Measurements from ENCODE around the gene SCN4B. TPM values are rescaled to one million over a fixed set of nuclear protein-coding genes. Genes with fewer than 3 reads are reported as not detected.

The SCN4B gene
- total and polyA plus RNA-seq, 10 of the 15 experiments (the other 5 are each of a cell fraction or from before 2014, with no cell fraction given) = 0.01 to 0.49 (median 0.04) TPM; not detected in 5

DNA sequence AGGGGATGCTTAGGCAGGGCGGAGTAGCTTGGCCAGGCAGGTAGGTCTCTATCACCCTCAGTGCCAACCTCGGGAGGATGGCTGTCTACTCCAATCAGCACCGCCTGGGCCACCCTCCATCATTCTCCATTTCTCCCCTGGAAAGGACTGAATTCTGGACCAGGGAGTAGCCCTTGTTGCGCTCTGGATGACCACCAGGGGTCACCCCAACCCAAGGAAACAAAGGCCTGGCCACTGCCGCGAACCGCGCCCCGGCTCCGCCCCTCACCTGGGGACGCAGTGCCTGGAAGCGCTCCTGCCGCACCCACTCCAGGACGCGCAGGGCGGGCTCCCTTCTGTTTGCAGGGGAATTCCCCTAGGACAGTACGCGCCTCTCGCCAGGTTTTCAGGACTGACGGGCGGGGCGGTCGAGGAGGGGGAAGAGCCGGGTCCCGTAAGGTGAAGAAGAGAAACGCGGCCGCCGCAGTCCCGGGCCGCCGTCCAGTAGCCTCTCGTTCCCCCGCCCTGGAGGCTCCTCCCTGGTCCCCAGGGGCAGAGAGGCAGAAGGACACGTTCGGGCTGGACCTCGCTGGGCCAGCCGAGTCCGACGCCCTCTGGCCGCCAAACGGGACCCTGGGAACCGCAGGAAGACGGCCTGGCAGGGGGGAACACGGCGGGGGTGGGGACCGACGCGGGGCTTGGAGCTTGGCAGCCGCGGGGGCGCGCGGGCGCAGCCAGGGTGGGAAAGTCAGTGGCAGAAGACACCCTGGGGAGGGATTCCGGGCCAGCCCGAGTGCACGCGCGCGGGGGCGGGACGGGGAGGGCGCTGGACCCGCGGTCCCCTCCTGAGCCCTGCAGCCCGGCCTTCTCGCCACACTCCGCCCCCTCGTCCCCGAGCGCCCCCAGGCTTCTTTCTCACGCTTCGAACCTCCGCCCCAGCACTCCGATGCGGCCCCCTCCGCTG, 7.1 kb downstream of the SCN4B start (continued):
- TF ChIP-seq, protein P1, sequence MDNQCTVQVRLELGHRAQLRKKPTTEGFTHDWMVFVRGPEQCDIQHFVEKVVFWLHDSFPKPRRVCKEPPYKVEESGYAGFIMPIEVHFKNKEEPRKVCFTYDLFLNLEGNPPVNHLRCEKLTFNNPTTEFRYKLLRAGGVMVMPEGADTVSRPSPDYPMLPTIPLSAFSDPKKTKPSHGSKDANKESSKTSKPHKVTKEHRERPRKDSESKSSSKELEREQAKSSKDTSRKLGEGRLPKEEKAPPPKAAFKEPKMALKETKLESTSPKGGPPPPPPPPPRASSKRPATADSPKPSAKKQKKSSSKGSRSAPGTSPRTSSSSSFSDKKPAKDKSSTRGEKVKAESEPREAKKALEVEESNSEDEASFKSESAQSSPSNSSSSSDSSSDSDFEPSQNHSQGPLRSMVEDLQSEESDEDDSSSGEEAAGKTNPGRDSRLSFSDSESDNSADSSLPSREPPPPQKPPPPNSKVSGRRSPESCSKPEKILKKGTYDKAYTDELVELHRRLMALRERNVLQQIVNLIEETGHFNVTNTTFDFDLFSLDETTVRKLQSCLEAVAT (IDR thresholded peaks at IDR 0.05) = no peak
- TF ChIP-seq, protein P2, sequence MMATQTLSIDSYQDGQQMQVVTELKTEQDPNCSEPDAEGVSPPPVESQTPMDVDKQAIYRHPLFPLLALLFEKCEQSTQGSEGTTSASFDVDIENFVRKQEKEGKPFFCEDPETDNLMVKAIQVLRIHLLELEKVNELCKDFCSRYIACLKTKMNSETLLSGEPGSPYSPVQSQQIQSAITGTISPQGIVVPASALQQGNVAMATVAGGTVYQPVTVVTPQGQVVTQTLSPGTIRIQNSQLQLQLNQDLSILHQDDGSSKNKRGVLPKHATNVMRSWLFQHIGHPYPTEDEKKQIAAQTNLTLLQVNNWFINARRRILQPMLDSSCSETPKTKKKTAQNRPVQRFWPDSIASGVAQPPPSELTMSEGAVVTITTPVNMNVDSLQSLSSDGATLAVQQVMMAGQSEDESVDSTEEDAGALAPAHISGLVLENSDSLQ (IDR thresholded peaks at IDR 0.05) = no peak; the same call in 1 of the 2 replicates
- TF ChIP-seq, protein P3, sequence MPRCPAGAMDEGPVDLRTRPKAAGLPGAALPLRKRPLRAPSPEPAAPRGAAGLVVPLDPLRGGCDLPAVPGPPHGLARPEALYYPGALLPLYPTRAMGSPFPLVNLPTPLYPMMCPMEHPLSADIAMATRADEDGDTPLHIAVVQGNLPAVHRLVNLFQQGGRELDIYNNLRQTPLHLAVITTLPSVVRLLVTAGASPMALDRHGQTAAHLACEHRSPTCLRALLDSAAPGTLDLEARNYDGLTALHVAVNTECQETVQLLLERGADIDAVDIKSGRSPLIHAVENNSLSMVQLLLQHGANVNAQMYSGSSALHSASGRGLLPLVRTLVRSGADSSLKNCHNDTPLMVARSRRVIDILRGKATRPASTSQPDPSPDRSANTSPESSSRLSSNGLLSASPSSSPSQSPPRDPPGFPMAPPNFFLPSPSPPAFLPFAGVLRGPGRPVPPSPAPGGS (IDR thresholded peaks at IDR 0.05; ENCODE audit: borderline replicate concordance, insufficient read depth, low read depth, low read length, poor library complexity, severe bottlenecking) = no peak
- TF ChIP-seq EGR1 (IDR thresholded peaks at IDR 0.05; ENCODE audit: borderline replicate concordance in 1 of 2, low read depth in 2 of 2, low read length in 2 of 2) (0 out of 3 replicates have a peak, but pooled peaks of 1 of the 2 experiments have one; percentile 28), RAD21 (IDR thresholded peaks at IDR 0.05; ENCODE audit: insufficient read depth, low read depth, low read length) (peak; percentile 83), NR2C1 (IDR thresholded peaks at IDR 0.05) (no peak), NFXL1 (IDR thresholded peaks at IDR 0.05; ENCODE audit: borderline replicate concordance) (no peak), IRF4 (IDR thresholded peaks at IDR 0.05; ENCODE audit: low read depth, low read length) (no peak), RUNX3 (IDR thresholded peaks at IDR 0.05; ENCODE audit: low read length) (peak; percentile 33; the same call in 1 of the 2 replicates), YBX1 (IDR thresholded peaks at IDR 0.05) (no peak), CEBPB (IDR thresholded peaks at IDR 0.05; ENCODE audit: borderline replicate concordance in 1 of 2, low read depth in 2 of 2, low read length in 2 of 2) (no peak), IKZF1 (conservative IDR thresholded peaks at IDR 0.05) (peak; percentile 83), CBX3 (IDR thresholded peaks at IDR 0.05; ENCODE audit: borderline replicate concordance, low read depth) (no peak), HDAC2 (IDR thresholded peaks at IDR 0.05) (no peak)
- TF ChIP-seq, protein P4, sequence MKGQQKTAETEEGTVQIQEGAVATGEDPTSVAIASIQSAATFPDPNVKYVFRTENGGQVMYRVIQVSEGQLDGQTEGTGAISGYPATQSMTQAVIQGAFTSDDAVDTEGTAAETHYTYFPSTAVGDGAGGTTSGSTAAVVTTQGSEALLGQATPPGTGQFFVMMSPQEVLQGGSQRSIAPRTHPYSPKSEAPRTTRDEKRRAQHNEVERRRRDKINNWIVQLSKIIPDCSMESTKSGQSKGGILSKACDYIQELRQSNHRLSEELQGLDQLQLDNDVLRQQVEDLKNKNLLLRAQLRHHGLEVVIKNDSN (IDR thresholded peaks at IDR 0.05; ENCODE audit: borderline replicate concordance, extremely low read length, insufficient read depth, low read depth, low read length) = no peak
- TF ChIP-seq, protein P5, sequence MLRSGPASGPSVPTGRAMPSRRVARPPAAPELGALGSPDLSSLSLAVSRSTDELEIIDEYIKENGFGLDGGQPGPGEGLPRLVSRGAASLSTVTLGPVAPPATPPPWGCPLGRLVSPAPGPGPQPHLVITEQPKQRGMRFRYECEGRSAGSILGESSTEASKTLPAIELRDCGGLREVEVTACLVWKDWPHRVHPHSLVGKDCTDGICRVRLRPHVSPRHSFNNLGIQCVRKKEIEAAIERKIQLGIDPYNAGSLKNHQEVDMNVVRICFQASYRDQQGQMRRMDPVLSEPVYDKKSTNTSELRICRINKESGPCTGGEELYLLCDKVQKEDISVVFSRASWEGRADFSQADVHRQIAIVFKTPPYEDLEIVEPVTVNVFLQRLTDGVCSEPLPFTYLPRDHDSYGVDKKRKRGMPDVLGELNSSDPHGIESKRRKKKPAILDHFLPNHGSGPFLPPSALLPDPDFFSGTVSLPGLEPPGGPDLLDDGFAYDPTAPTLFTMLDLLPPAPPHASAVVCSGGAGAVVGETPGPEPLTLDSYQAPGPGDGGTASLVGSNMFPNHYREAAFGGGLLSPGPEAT (IDR thresholded peaks at IDR 0.05; ENCODE audit: low read depth) = peak; percentile 58; the same call in 1 of the 2 replicates
- TF ChIP-seq, protein P6, sequence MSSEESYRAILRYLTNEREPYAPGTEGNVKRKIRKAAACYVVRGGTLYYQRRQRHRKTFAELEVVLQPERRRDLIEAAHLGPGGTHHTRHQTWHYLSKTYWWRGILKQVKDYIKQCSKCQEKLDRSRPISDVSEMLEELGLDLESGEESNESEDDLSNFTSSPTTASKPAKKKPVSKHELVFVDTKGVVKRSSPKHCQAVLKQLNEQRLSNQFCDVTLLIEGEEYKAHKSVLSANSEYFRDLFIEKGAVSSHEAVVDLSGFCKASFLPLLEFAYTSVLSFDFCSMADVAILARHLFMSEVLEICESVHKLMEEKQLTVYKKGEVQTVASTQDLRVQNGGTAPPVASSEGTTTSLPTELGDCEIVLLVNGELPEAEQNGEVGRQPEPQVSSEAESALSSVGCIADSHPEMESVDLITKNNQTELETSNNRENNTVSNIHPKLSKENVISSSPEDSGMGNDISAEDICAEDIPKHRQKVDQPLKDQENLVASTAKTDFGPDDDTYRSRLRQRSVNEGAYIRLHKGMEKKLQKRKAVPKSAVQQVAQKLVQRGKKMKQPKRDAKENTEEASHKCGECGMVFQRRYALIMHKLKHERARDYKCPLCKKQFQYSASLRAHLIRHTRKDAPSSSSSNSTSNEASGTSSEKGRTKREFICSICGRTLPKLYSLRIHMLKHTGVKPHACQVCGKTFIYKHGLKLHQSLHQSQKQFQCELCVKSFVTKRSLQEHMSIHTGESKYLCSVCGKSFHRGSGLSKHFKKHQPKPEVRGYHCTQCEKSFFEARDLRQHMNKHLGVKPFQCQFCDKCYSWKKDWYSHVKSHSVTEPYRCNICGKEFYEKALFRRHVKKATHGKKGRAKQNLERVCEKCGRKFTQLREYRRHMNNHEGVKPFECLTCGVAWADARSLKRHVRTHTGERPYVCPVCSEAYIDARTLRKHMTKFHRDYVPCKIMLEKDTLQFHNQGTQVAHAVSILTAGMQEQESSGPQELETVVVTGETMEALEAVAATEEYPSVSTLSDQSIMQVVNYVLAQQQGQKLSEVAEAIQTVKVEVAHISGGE (CRISPR knock-in tag; IDR thresholded peaks at IDR 0.05) = no peak

Measured in GM12878 (cell line).